Hematopoietic multipotent progenitor cell (in vitro differentiated cells): Measurements from ENCODE around the gene MCFD2. TPM values are rescaled to one million over a fixed set of nuclear protein-coding genes. Genes with fewer than 3 reads are reported as not detected.

Experiments
- DNase-seq, 3 donors: peaks; one replicate each; pipeline ENCODE4 v3.0.0-alpha.2; 2011 to 2015; ENCODE audit warnings: low read depth in 2 of 3, low spot score in 2 of 3
- small RNA-seq: library from RNA; depleted of rRNA; stranded (forward); fragments of <200 nt; gene quantifications from one replicate; pipeline ENCODE3, GENCODE V24; 2012
- total RNA-seq: library from RNA; depleted of rRNA; stranded (reverse); fragments of >200 nt; gene quantifications from one replicate; pipeline ENCODE4 v1.2.3, GENCODE V29; 2012

MCFD2 gene
- total RNA-seq, 1 donor, result 43.6 TPM

DNA sequence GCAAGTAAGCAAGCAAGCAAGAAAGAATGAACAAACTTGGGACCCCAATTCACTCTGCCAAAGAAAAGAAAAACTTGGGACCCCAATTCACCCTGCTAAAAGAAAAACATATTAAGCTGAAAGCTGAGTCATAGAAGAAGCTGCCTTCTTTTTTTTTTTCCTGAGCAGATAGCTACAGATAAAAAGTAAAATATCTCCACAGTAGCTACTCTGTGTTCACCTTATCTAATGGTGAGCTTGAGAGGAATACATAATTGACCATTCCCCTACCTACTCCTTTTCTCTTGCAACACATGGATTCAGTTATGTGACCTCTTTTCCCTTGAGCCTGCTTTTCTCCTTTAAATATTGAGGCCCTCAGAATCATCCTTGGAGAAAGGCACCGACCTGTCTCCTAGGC, 63.0 kb downstream of the MCFD2 start:
- DNase-seq, result no peak

DNA sequence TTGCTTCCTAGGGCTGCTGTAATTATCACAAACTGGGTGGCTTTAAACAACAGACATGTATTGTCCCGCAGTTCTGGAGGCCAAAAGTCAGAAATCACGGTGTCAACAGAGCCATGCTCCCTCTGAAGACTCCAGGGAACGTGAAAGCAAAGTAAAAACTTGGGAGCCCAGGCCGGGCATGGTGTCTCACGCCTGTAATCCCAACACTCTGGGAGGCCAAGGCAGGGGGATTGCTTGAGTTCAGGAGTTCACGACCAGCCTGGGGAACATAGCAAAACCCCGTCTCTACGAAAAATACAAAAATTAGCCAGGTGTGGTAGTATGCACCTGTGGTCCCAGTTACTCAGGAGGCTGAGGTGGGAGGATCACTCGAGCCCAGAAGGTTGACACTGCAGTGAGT, 63.5 kb downstream of the MCFD2 start:
- DNase-seq, result no peak

Small RNA genes lying within 50 kb of the gene (small RNA-seq; reads per million reads assigned to genes)
- not detected for gene AC093732.2

Other genes starting within 250 kb of the MCFD2 start
- gene SOCS5, start 216.5 kb downstream of the MCFD2 start, total RNA-seq, result 16.4 TPM
- 55.2 TPM for gene TTC7A, start 25.4 kb upstream of the MCFD2 start, total RNA-seq
- not detected for gene STPG4, start 239.5 kb upstream of the MCFD2 start, total RNA-seq